DND-41 (cell line): ENCODE data around the gene SPATS2L.

ENCODE experiments used
- EZH2 ChIP-seq: IDR thresholded peaks from 3 replicates; pipeline ENCODE4 v1.6.1; 2012; ENCODE audit warnings: borderline replicate concordance, low read depth, mild to moderate bottlenecking, moderate library complexity, low read length, inconsistent platforms; ENCODE audit not compliant: severe bottlenecking
- TF ChIP-seq, protein P1 (sequence below): IDR thresholded peaks from 2 replicates; pipeline ENCODE4 v1.5.1; 2012; ENCODE audit warnings: borderline replicate concordance, low read length, moderate library complexity, mild to moderate bottlenecking; ENCODE audit not compliant: poor library complexity, severe bottlenecking; ENCODE audit errors: extremely low read depth

DNA sequence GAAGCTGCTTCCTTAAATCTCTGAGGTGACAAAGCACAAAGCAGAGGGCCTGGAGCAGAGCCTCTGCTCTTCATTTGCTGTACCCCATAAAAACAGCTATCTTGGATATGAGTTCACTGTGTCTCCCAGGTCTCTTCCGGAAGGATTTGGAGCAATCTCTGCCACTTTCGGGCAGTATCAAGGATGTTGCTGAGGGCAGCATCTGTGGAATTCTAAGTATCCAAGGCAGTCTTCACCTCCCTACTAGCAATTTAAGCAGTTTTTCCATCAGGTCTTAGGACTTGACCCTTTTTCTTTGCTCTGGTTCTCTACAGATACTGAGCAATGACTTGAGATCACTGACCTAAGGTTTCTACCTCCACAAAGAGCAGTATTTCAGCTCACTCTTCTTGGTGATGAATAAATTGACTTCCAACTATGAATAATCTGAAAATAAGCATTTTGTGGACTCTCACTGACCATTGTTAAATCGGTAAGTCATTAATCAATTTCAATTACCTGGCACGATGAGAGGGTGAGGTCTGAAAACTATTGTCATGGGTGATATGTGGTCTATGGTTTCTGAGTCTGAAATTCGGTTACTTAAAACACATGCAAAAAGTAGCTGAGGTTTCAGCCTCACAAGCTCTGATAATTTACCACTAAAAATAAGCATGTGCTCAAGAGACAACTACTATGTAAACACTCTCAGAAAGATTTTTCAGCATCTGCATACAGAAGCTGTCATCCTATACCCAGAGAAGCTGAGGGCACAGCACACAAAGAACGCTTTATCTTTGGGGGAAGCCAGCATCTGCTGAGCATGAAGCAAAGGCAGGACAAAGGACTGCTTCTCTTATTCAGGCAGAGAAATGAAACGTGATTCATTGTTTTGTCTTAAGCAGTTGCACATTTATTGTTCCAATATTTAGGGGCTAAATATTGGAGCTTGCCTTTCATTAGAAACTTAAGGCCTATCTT, 32.1 kb upstream of the SPATS2L start:
- TF ChIP-seq, protein P1, sequence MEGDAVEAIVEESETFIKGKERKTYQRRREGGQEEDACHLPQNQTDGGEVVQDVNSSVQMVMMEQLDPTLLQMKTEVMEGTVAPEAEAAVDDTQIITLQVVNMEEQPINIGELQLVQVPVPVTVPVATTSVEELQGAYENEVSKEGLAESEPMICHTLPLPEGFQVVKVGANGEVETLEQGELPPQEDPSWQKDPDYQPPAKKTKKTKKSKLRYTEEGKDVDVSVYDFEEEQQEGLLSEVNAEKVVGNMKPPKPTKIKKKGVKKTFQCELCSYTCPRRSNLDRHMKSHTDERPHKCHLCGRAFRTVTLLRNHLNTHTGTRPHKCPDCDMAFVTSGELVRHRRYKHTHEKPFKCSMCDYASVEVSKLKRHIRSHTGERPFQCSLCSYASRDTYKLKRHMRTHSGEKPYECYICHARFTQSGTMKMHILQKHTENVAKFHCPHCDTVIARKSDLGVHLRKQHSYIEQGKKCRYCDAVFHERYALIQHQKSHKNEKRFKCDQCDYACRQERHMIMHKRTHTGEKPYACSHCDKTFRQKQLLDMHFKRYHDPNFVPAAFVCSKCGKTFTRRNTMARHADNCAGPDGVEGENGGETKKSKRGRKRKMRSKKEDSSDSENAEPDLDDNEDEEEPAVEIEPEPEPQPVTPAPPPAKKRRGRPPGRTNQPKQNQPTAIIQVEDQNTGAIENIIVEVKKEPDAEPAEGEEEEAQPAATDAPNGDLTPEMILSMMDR: no peak
- no peak for TF ChIP-seq EZH2
